Stimulated activated naive CD8-positive, alpha-beta T cell treated with anti-CD3 and anti-CD28 coated beads, Interleukin-15, Interleukin-2, amounts not matched to agents 100 ng/mL and 50 ng/mL, for 24 hours (primary cell): Measurements from ENCODE around the gene AXIN1.
"Not testable (repeated sequence)": the region's sequence is repeated elsewhere in the genome, so short reads cannot be mapped to it uniquely, and the experiment has no call there.

Source experiments
- H3K27ac Mint-ChIP-seq: one replicate; pipeline ENCODE4 v1.8.0; 2021; ENCODE audit warnings: mild to moderate bottlenecking, mixed read lengths
- H3K27me3 Mint-ChIP-seq: one replicate; pipeline ENCODE4 v1.8.0; 2021; ENCODE audit warnings: mixed read lengths
- H3K36me3 Mint-ChIP-seq: one replicate; pipeline ENCODE4 v1.8.0; 2021; ENCODE audit warnings: low read depth, mixed read lengths
- H3K4me1 Mint-ChIP-seq: one replicate; pipeline ENCODE4 v1.8.0; 2021; ENCODE audit warnings: low read depth, mixed read lengths
- H3K4me3 Mint-ChIP-seq: one replicate; pipeline ENCODE4 v1.8.0; 2021; ENCODE audit warnings: mild to moderate bottlenecking, mixed read lengths
- H3K9me3 Mint-ChIP-seq: one replicate; pipeline ENCODE4 v1.8.0; 2021; ENCODE audit warnings: mixed read lengths

AXIN1 gene

GRCh38 chr16:276426-277077, 76.0 kb downstream of the AXIN1 start:
- H3K27me3 Mint-ChIP-seq, result peaks cover 17% of the 10 kb centered on the region
- no peaks in the 10 kb centered on the region for H3K36me3 Mint-ChIP-seq
- peak overlapping the region; percentile 4 for H3K4me3 Mint-ChIP-seq
- no peak overlapping the region for H3K27ac Mint-ChIP-seq
- H3K9me3 Mint-ChIP-seq, result no peaks in the 10 kb centered on the region
- H3K4me1 Mint-ChIP-seq, result peaks cover 7% of the 10 kb centered on the region

GRCh38 chr16:275786-276232, 76.7 kb downstream of the AXIN1 start, which contains the start of gene RGS11:
TSS of gene RGS11 (minus strand) at chr16:275944. CDS start at chr16:275911, 33 bp downstream.
- H3K27ac Mint-ChIP-seq, result no peak within 1 kb of the TSS
- peaks cover 17% of the 10 kb centered on the region for H3K27me3 Mint-ChIP-seq
- H3K9me3 Mint-ChIP-seq, result no peaks in the 10 kb centered on the region
- H3K4me1 Mint-ChIP-seq, result peaks cover 7% of the 10 kb centered on the region
- no peak within 1 kb of the TSS for H3K4me3 Mint-ChIP-seq
- H3K36me3 Mint-ChIP-seq, result no peaks in the 10 kb centered on the region

GRCh38 chr16:275041-275641, 77.4 kb downstream of the AXIN1 start:
- Mint-ChIP-seq H3K9me3 (no peaks in the 10 kb centered on the region), H3K4me1 (peaks cover 7% of the 10 kb centered on the region), H3K36me3 (no peaks in the 10 kb centered on the region), H3K4me3 (no peak overlapping the region), H3K27ac (no peak overlapping the region), H3K27me3 (peaks cover 17% of the 10 kb centered on the region)

- no peak overlapping the region for H3K27ac Mint-ChIP-seq
- peaks cover 1% of the 10 kb centered on the region for H3K4me1 Mint-ChIP-seq
- H3K4me3 Mint-ChIP-seq, result no peak overlapping the region
- peaks cover 14% of the 10 kb centered on the region for H3K27me3 Mint-ChIP-seq
- no peaks in the 10 kb centered on the region for H3K36me3 Mint-ChIP-seq
- no peaks in the 10 kb centered on the region for H3K9me3 Mint-ChIP-seq
Measured at GRCh38 chr16:273547-274421, 78.7 kb downstream of the AXIN1 start.

GRCh38 chr16:272633-273546, 79.6 kb downstream of the AXIN1 start:
- H3K9me3 Mint-ChIP-seq, result no peaks in the 10 kb centered on the region
- no peaks in the 10 kb centered on the region for H3K36me3 Mint-ChIP-seq
- no peak overlapping the region for H3K4me3 Mint-ChIP-seq
- peaks cover 14% of the 10 kb centered on the region for H3K27me3 Mint-ChIP-seq
- no peaks in the 10 kb centered on the region for H3K4me1 Mint-ChIP-seq
- no peak overlapping the region for H3K27ac Mint-ChIP-seq

GRCh38 chr16:270381-271255, 81.9 kb downstream of the AXIN1 start:
- no peaks in the 10 kb centered on the region for H3K9me3 Mint-ChIP-seq
- no peak overlapping the region for H3K4me3 Mint-ChIP-seq
- H3K4me1 Mint-ChIP-seq, result no peaks in the 10 kb centered on the region
- no peaks in the 10 kb centered on the region for H3K36me3 Mint-ChIP-seq
- no peak overlapping the region for H3K27ac Mint-ChIP-seq
- H3K27me3 Mint-ChIP-seq, result no peaks in the 10 kb centered on the region

- Mint-ChIP-seq H3K9me3 (no peaks in the 10 kb centered on the region), H3K27ac (no peak overlapping the region), H3K4me1 (no peaks in the 10 kb centered on the region), H3K27me3 (no peaks in the 10 kb centered on the region), H3K4me3 (no peak overlapping the region), H3K36me3 (no peaks in the 10 kb centered on the region)
Measured at GRCh38 chr16:269061-269796, 83.3 kb downstream of the AXIN1 start.

GRCh38 chr16:268141-269053, 84.1 kb downstream of the AXIN1 start:
- no peaks in the 10 kb centered on the region for H3K4me1 Mint-ChIP-seq
- H3K27me3 Mint-ChIP-seq, result no peaks in the 10 kb centered on the region
- H3K9me3 Mint-ChIP-seq, result no peaks in the 10 kb centered on the region
- H3K4me3 Mint-ChIP-seq, result no peak overlapping the region
- no peak overlapping the region for H3K27ac Mint-ChIP-seq
- H3K36me3 Mint-ChIP-seq, result no peaks in the 10 kb centered on the region

- not testable (repeated sequence) for H3K4me1 Mint-ChIP-seq, H3K4me3 Mint-ChIP-seq, H3K9me3 Mint-ChIP-seq, H3K27ac Mint-ChIP-seq, H3K36me3 Mint-ChIP-seq, H3K27me3 Mint-ChIP-seq
Measured at GRCh38 chr16:267562-267961, 85.0 kb downstream of the AXIN1 start.

GRCh38 chr16:266258-267164, 86.0 kb downstream of the AXIN1 start:
- Mint-ChIP-seq H3K4me1 (no peaks in the 10 kb centered on the region), H3K27me3 (no peaks in the 10 kb centered on the region), H3K4me3 (no peak overlapping the region), H3K27ac (no peak overlapping the region), H3K9me3 (no peaks in the 10 kb centered on the region), H3K36me3 (peaks cover 7% of the 10 kb centered on the region)

GRCh38 chr16:265711-266110, 86.8 kb downstream of the AXIN1 start:
- H3K27ac Mint-ChIP-seq, result no peak overlapping the region
- no peaks in the 10 kb centered on the region for H3K9me3 Mint-ChIP-seq
- H3K4me3 Mint-ChIP-seq, result no peak overlapping the region
- H3K27me3 Mint-ChIP-seq, result no peaks in the 10 kb centered on the region
- H3K36me3 Mint-ChIP-seq, result peaks cover 7% of the 10 kb centered on the region
- H3K4me1 Mint-ChIP-seq, result no peaks in the 10 kb centered on the region
